ENCODE results near the gene CDH13.

The CDH13 gene

DNA sequence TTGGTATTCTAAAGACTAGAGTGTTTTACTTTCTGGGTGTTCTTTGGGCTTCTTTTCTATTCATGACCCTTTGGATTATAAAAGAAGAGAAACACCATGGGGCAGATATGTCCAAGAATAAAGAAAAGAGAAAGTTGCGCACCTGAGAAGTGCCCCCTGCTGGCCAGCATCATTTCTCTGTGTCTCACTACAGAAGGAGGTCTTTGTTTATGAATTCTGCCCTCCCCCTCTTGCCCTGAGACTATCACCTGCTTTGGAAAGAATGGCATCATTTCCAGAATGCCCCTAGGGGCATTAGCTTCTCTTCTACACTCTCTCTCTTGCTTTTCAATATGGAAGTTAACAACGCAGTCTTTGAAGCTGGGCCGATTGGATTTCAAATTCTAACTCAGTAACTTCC lies 45.0 kb downstream of the CDH13 start:
- TF ChIP-seq, protein P1, sequence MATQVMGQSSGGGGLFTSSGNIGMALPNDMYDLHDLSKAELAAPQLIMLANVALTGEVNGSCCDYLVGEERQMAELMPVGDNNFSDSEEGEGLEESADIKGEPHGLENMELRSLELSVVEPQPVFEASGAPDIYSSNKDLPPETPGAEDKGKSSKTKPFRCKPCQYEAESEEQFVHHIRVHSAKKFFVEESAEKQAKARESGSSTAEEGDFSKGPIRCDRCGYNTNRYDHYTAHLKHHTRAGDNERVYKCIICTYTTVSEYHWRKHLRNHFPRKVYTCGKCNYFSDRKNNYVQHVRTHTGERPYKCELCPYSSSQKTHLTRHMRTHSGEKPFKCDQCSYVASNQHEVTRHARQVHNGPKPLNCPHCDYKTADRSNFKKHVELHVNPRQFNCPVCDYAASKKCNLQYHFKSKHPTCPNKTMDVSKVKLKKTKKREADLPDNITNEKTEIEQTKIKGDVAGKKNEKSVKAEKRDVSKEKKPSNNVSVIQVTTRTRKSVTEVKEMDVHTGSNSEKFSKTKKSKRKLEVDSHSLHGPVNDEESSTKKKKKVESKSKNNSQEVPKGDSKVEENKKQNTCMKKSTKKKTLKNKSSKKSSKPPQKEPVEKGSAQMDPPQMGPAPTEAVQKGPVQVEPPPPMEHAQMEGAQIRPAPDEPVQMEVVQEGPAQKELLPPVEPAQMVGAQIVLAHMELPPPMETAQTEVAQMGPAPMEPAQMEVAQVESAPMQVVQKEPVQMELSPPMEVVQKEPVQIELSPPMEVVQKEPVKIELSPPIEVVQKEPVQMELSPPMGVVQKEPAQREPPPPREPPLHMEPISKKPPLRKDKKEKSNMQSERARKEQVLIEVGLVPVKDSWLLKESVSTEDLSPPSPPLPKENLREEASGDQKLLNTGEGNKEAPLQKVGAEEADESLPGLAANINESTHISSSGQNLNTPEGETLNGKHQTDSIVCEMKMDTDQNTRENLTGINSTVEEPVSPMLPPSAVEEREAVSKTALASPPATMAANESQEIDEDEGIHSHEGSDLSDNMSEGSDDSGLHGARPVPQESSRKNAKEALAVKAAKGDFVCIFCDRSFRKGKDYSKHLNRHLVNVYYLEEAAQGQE (IDR thresholded peaks at IDR 0.05; ENCODE audit: insufficient replicate concordance, low read depth), result no peak
- TF ChIP-seq POLR2AphosphoS5 (IDR thresholded peaks at IDR 0.05; ENCODE audit: low read depth) (no peak), GABPA (IDR thresholded peaks at IDR 0.05; ENCODE audit: low read depth) (no peak), SPI1 (IDR thresholded peaks at IDR 0.05; ENCODE audit: borderline replicate concordance, low read depth) (no peak)
- TF ChIP-seq, protein P2, sequence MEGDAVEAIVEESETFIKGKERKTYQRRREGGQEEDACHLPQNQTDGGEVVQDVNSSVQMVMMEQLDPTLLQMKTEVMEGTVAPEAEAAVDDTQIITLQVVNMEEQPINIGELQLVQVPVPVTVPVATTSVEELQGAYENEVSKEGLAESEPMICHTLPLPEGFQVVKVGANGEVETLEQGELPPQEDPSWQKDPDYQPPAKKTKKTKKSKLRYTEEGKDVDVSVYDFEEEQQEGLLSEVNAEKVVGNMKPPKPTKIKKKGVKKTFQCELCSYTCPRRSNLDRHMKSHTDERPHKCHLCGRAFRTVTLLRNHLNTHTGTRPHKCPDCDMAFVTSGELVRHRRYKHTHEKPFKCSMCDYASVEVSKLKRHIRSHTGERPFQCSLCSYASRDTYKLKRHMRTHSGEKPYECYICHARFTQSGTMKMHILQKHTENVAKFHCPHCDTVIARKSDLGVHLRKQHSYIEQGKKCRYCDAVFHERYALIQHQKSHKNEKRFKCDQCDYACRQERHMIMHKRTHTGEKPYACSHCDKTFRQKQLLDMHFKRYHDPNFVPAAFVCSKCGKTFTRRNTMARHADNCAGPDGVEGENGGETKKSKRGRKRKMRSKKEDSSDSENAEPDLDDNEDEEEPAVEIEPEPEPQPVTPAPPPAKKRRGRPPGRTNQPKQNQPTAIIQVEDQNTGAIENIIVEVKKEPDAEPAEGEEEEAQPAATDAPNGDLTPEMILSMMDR (IDR thresholded peaks at IDR 0.05; ENCODE audit: insufficient read depth, low read length), result no peak
- Histone ChIP-seq H3K27me3 (ENCODE audit: insufficient read depth, poor library complexity, severe bottlenecking) (no peaks in the 10 kb centered on the region), H3K27ac (replicated peaks) (no peak overlapping the region), H3K4me3 (replicated peaks; ENCODE audit: insufficient read depth, low read length) (no peak overlapping the region)
- DNase-seq (ENCODE audit: low read depth in 1 of 2, low spot score in 1 of 2), result no peak

DNA sequence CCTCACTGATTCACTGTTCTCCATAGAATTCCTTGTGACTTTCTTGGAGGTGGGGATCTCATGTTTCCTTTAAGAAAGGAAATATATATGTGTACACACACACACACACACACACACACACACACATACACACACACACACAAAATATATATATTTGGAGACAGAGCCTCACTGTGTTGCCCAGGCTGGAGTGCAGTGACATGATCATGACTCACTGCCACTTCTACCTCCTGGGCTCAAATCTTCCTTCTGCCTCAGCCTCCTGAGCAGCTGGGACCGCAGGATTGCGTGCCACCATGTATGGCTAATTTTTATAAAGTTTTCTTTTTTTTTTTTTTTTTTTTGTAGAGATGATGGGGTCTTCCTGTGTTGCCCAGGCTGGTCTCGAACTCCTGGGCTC lies 45.9 kb downstream of the CDH13 start:
- TF ChIP-seq, protein P1 (IDR thresholded peaks at IDR 0.05; ENCODE audit: insufficient replicate concordance, low read depth), result no peak
- TF ChIP-seq SPI1 (IDR thresholded peaks at IDR 0.05; ENCODE audit: borderline replicate concordance, low read depth) (no peak), POLR2AphosphoS5 (IDR thresholded peaks at IDR 0.05; ENCODE audit: low read depth) (no peak), GABPA (IDR thresholded peaks at IDR 0.05; ENCODE audit: low read depth) (no peak)
- TF ChIP-seq, protein P2 (IDR thresholded peaks at IDR 0.05; ENCODE audit: insufficient read depth, low read length), result no peak
- Histone ChIP-seq H3K27me3 (ENCODE audit: insufficient read depth, poor library complexity, severe bottlenecking) (no peaks in the 10 kb centered on the region), H3K4me3 (replicated peaks; ENCODE audit: insufficient read depth, low read length) (no peak overlapping the region), H3K27ac (replicated peaks) (no peak overlapping the region)
- DNase-seq (ENCODE audit: low read depth in 1 of 2, low spot score in 1 of 2), result no peak

DNA sequence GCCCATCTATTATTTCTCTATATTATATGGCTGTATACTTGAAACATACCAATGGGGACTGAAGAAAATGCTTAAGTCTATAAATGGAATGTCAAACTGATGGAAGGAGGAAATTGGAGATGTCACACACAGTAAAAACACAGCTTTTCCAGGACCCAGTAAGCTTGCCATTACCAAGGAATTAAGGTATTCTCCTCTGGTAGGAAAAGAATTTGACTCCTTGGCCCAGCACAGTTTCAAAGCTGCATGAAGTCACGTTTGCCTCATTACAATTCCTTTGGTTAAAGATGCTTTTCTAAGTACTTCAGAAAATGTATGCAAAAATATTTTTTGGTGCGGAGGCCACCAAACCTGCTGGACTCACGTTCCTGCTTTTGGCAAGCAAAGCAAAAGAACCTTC lies 48.5 kb downstream of the CDH13 start:
- no peaks in the 10 kb centered on the region for H3K27me3 ChIP-seq (ENCODE audit: insufficient read depth, poor library complexity, severe bottlenecking)
- H3K4me3 ChIP-seq (replicated peaks; ENCODE audit: insufficient read depth, low read length), result no peak overlapping the region
- H3K27ac ChIP-seq (replicated peaks), result no peak overlapping the region
- TF ChIP-seq, protein P1 (IDR thresholded peaks at IDR 0.05; ENCODE audit: insufficient replicate concordance, low read depth), result no peak
- TF ChIP-seq, protein P2 (IDR thresholded peaks at IDR 0.05; ENCODE audit: insufficient read depth, low read length), result no peak
- TF ChIP-seq GABPA (IDR thresholded peaks at IDR 0.05; ENCODE audit: low read depth) (no peak), POLR2AphosphoS5 (IDR thresholded peaks at IDR 0.05; ENCODE audit: low read depth) (no peak), SPI1 (IDR thresholded peaks at IDR 0.05; ENCODE audit: borderline replicate concordance, low read depth) (no peak)
- no peak for DNase-seq (ENCODE audit: low read depth in 1 of 2, low spot score in 1 of 2)
